Superior temporal gyrus (tissue), 1 donor: ENCODE data around the gene LAMA1.

Experiments
- DNase-seq: peaks from one replicate; pipeline ENCODE4 v3.0.0-alpha.2; 2016; ENCODE audit errors: extremely low spot score

LAMA1 gene

GRCh38 chr18:6994056-6994770, 123.4 kb downstream of the LAMA1 start:
- DNase-seq, result no peak

GRCh38 chr18:6992761-6993160, 124.8 kb downstream of the LAMA1 start:
- no peak for DNase-seq

- DNase-seq, result no peak
These were observed 134.2 kb downstream of the LAMA1 start for GRCh38 chr18:6983366-6983765.

GRCh38 chr18:6982398-6982797, 135.2 kb downstream of the LAMA1 start:
- DNase-seq, result no peak

GRCh38 chr18:6980363-6980762, 137.2 kb downstream of the LAMA1 start:
- no peak for DNase-seq

GRCh38 chr18:6979954-6980353, 137.6 kb downstream of the LAMA1 start:
- no peak for DNase-seq

GRCh38 chr18:6976935-6977334, 140.7 kb downstream of the LAMA1 start:
- no peak for DNase-seq

- no peak for DNase-seq
These were observed 142.5 kb downstream of the LAMA1 start for GRCh38 chr18:6975084-6975483.

- DNase-seq, result no peak
These were observed 145.6 kb downstream of the LAMA1 start for GRCh38 chr18:6971823-6972478.

- no peak for DNase-seq
These were observed 154.0 kb downstream of the LAMA1 start for GRCh38 chr18:6963452-6964097.

- DNase-seq, result no peak
These were observed 154.8 kb downstream of the LAMA1 start for GRCh38 chr18:6962571-6963451.

- DNase-seq, result no peak
These were observed 156.3 kb downstream of the LAMA1 start for GRCh38 chr18:6961331-6961730.

GRCh38 chr18:6960656-6961055, 156.9 kb downstream of the LAMA1 start:
- DNase-seq, result no peak

GRCh38 chr18:6960124-6960523, 157.5 kb downstream of the LAMA1 start:
- DNase-seq, result no peak

GRCh38 chr18:6959110-6959509, 158.5 kb downstream of the LAMA1 start:
- no peak for DNase-seq

GRCh38 chr18:6956999-6957398, 160.6 kb downstream of the LAMA1 start:
- DNase-seq, result no peak

- no peak for DNase-seq
These were observed 161.1 kb downstream of the LAMA1 start for GRCh38 chr18:6956495-6956894.

- DNase-seq, result no peak
These were observed 162.3 kb downstream of the LAMA1 start for GRCh38 chr18:6955304-6955703.

- no peak for DNase-seq
These were observed 163.1 kb downstream of the LAMA1 start for GRCh38 chr18:6954501-6954900.

- DNase-seq, result no peak
These were observed 166.1 kb downstream of the LAMA1 start for GRCh38 chr18:6951336-6952090.

- DNase-seq, result no peak
These were observed 167.0 kb downstream of the LAMA1 start for GRCh38 chr18:6950641-6951040.
